Measurements from ENCODE around the gene GPR31.

GPR31 gene

GRCh38 chr6:167130008-167130677 is 27.6 kb downstream of the GPR31 start:
- TF ChIP-seq EP300 (IDR thresholded peaks at IDR 0.05; ENCODE audit: borderline replicate concordance) (no peak), ZBTB7A (IDR thresholded peaks at IDR 0.05; ENCODE audit: low read depth) (no peak), REST (IDR thresholded peaks at IDR 0.05; ENCODE audit: low read depth) (no peak), USF1 (IDR thresholded peaks at IDR 0.05) (no peak), CREB1 (IDR thresholded peaks at IDR 0.05; ENCODE audit: low read depth) (no peak), TCF12 (IDR thresholded peaks at IDR 0.05; ENCODE audit: low read depth) (no peak)

GRCh38 chr6:167129562-167129961 is 28.2 kb downstream of the GPR31 start:
- no peak for TF ChIP-seq NFIC (IDR thresholded peaks at IDR 0.05)
- TF ChIP-seq EP300 (IDR thresholded peaks at IDR 0.05; ENCODE audit: borderline replicate concordance) = no peak
- no peak for TF ChIP-seq TCF12 (IDR thresholded peaks at IDR 0.05; ENCODE audit: low read depth)
- no peak for TF ChIP-seq RAD21 (IDR thresholded peaks at IDR 0.05; ENCODE audit: low read depth)
- TF ChIP-seq REST (IDR thresholded peaks at IDR 0.05; ENCODE audit: low read depth) = no peak
- no peak for TF ChIP-seq CEBPB (IDR thresholded peaks at IDR 0.05)
- TF ChIP-seq YY1 (IDR thresholded peaks at IDR 0.05; ENCODE audit: low read depth) = no peak

- no peak for TF ChIP-seq REST (IDR thresholded peaks at IDR 0.05; ENCODE audit: low read depth)
- TF ChIP-seq FOXM1 (IDR thresholded peaks at IDR 0.05; ENCODE audit: borderline replicate concordance, low read depth) = no peak
- no peak for TF ChIP-seq NFIC (IDR thresholded peaks at IDR 0.05)
- no peak for TF ChIP-seq EGR1 (IDR thresholded peaks at IDR 0.05)
- no peak for TF ChIP-seq USF1 (IDR thresholded peaks at IDR 0.05)
- TF ChIP-seq RAD21 (IDR thresholded peaks at IDR 0.05; ENCODE audit: low read depth) = no peak
Observed at GRCh38 chr6:167129159-167129558, 28.6 kb downstream of the GPR31 start.

- TF ChIP-seq MAX (IDR thresholded peaks at IDR 0.05) (no peak), CEBPB (IDR thresholded peaks at IDR 0.05) (no peak), FOXM1 (IDR thresholded peaks at IDR 0.05; ENCODE audit: borderline replicate concordance, low read depth) (no peak), TEAD4 (IDR thresholded peaks at IDR 0.05) (no peak), YY1 (IDR thresholded peaks at IDR 0.05; ENCODE audit: low read depth) (no peak), EGR1 (IDR thresholded peaks at IDR 0.05) (no peak), NFIC (IDR thresholded peaks at IDR 0.05) (no peak), CREB1 (IDR thresholded peaks at IDR 0.05; ENCODE audit: low read depth) (no peak), REST (IDR thresholded peaks at IDR 0.05; ENCODE audit: low read depth) (no peak), ZBTB7A (IDR thresholded peaks at IDR 0.05; ENCODE audit: low read depth) (no peak), EP300 (IDR thresholded peaks at IDR 0.05; ENCODE audit: borderline replicate concordance) (no peak), USF1 (IDR thresholded peaks at IDR 0.05) (no peak), TCF12 (IDR thresholded peaks at IDR 0.05; ENCODE audit: low read depth) (no peak)
Observed at GRCh38 chr6:167127785-167128531, 29.8 kb downstream of the GPR31 start.
